ENCODE results near the gene SERPINB11. TPM values are rescaled to one million over a fixed set of nuclear protein-coding genes. Genes with fewer than 3 reads are reported as not detected.
"Not testable (repeated sequence)": the region's sequence is repeated elsewhere in the genome, so short reads cannot be mapped to it uniquely, and the experiment has no call there.

The SERPINB11 gene
- total RNA-seq, 1 experiment from 2014 or later: not detected

DNA sequence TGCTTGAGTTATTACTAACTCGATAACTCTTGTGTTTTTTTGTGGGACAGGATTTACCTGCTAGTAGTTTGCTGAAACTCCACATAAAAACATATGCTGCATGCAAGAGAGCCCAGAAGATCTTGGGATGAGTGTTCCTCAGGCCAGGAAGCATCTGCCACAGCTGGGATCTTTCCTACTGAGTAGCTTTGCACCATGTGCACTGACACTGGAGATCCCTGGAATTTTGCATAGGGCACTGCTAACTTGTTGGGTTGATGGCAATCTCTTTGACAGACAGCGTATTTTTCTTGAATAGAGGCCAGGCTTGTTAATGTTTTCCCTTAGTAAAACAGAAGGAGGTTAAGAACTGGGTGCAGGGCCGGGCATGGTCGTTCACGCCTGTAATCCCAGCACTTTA, 808 bp upstream of the SERPINB11 start:
- H3K27me3 ChIP-seq: no peaks in the 10 kb centered on the region
- no peak for DNase-seq
- H3K9me3 ChIP-seq: no peaks in the 10 kb centered on the region
- no peaks in the 10 kb centered on the region for H3K36me3 ChIP-seq
- no peak overlapping the region for H3K4me3 ChIP-seq

DNA sequence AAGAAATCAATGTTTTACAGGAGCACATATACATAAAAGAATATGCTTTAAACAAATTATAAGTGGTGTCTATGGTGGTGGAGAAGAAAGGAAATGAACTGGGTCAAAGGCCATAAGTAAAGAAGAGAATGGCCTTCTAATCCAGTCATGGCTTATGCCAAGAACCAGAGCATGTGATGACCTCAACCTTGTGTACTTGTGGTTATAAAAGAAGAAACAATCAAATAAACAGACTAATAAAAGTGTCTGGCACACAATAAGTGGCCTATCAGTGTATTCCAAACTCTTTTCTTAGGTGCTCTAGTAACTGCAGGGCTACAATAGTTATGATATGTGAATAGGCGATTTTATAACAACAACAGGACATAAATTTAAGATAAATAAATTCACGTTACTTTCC, 2.6 kb downstream of the SERPINB11 start:
- no peaks in the 10 kb centered on the region for H3K9me3 ChIP-seq
- DNase-seq: no peak
- no peaks in the 10 kb centered on the region for H3K36me3 ChIP-seq
- H3K27me3 ChIP-seq: no peaks in the 10 kb centered on the region
- no peak overlapping the region for H3K4me3 ChIP-seq

DNA sequence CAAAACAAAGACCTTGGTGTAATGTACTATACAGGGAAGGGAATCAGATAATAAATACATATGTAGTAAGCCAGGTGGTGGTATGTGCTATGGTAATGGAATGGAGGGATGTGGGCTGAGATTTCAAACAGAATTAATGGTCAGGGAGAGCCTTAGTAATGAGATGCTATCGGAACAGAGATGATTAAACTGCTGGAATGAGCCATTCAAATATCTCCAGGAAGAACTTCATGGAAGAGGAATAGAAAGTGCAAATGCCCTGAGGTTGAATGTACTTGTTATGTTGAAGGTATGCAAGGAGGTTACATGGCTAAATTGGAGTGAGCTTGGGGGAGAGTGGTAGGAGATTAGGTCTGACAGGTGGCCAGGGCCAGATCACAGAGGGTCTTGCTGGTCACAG, 5.1 kb downstream of the SERPINB11 start:
- no peaks in the 10 kb centered on the region for H3K36me3 ChIP-seq
- no peak for DNase-seq
- no peaks in the 10 kb centered on the region for H3K9me3 ChIP-seq
- no peaks in the 10 kb centered on the region for H3K27me3 ChIP-seq
- no peak overlapping the region for H3K4me3 ChIP-seq

DNA sequence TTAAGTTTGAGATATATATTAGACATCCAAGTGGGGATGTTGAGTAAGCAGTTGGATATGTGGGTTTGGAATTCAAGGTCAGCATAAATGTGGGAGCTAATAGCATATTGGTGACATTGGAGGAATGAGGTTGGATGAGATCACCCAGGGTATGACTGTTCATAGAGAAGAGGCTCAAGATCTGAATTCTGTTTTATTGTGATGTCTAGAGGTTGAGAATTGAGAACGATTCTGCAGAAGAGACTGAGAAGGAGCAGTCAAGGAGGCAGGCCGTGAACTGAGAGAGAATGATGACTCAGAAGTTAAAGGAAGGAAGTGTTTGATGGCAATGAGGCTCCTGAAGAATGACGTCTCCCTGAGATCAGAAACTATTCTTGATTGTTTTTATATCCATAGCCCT, 5.9 kb downstream of the SERPINB11 start:
- Histone ChIP-seq H3K27me3 (no peaks in the 10 kb centered on the region), H3K36me3 (no peaks in the 10 kb centered on the region), H3K9me3 (no peaks in the 10 kb centered on the region), H3K4me3 (no peak overlapping the region)
- DNase-seq: no peak

DNA sequence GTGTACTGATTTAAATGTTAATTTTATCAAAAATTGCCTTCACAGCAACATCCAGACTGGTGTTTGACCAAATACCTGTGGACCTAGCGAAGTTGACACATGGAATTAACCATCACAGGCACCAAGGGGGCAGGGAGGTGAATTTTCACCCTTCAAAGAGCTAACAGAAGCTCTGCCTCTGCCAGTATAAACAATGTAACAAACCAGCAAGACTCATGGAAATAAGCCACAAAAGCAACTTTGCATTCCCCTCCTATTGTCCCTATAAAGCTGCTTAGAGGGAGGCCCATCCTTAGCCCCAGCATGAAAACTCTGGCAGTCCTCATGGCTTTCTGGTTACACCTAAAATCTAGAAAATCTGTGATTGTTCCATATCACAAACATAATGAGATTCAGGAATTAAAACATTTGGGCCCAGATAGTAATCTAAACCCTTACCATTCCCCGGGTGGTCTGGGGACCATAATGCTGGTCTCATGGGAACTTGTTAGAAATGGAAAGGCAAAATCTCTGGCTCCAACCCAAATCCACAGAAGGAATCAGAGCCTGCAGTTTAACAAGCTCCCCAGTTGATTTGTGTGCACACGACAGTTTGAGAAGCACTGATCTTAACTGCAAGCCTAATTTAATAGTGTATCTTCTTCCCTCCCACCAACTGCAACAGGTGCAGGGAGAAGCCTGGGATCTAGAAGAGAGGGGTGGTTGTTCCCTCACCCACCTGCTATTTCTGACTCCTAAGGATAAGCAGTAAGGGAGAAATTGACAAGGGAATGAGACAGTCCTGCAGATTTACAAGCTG, 23.1 kb downstream of the SERPINB11 start:
- no peaks in the 10 kb centered on the region for H3K9me3 ChIP-seq
- DNase-seq: no peak
- H3K4me3 ChIP-seq: no peak overlapping the region
- H3K27me3 ChIP-seq: no peaks in the 10 kb centered on the region
- no peaks in the 10 kb centered on the region for H3K36me3 ChIP-seq

DNA sequence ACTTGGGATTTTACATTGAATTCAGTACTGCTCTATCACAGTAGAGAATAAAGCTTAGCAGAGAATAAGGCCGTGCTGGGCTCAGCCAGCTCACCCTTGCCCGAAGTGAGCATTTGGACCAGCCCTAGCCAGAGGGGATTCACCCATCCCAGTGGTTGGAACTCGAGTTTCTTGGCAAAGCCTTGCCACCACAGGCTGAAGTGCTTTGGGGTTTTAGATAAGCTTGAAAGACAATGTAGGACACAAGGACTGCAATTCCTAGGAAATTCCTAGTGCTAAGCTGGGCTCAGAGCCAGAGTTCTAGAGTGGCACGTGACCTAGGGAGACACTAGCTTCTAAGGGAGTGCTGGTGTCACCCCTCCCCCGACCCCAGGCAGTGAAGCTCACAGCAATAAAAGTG, 28.0 kb downstream of the SERPINB11 start:
- no peak for DNase-seq

DNA sequence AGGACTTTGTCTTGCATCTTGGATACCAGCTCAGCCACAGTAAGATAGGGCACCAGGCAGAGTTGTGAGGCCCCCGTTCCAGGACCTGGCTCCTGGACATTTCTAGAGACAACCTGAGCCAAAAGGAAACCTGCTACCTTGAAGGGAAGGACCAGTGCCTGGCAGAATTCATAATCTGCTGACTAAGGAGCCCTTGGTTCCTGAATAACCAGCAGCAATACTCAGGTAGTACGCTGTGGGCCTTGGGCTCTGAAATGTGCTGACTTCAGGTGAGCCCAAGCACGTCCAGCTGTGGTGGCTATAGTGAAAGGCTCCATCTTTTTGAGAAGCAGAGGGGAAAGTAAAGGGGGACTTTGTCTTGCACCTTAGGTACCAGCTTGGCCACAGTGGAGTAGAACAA, 28.5 kb downstream of the SERPINB11 start:
- Histone ChIP-seq H3K9me3 (no peaks in the 10 kb centered on the region), H3K4me3 (no peak overlapping the region), H3K27me3 (no peaks in the 10 kb centered on the region), H3K36me3 (no peaks in the 10 kb centered on the region)
- no peak for DNase-seq

More for the DNA sequence above, 28.0 kb downstream of the SERPINB11 start:
- Histone ChIP-seq H3K36me3 (no peaks in the 10 kb centered on the region), H3K27me3 (no peaks in the 10 kb centered on the region), H3K4me3 (no peak overlapping the region), H3K9me3 (no peaks in the 10 kb centered on the region)

DNA sequence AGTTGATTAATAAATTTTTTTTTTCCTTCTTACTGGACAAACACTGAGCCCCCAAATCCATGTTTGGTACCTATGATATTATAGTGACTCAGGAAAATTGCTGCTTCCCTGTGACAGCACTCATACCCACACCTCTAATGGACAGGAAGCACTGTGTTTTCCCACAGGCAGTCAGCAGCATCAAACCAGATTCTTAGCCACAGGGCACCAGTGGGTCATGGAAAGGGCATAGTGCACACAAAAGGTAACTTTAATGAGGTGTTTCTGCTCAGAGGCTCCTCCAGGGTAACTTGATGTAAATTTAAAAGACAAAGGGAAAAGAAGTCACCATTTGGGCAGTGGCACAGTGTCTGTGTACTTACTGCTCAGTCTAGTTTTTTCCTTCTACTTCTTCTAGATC, 34.1 kb downstream of the SERPINB11 start:
- no peak for DNase-seq
- no peak overlapping the region for H3K4me3 ChIP-seq
- H3K36me3 ChIP-seq: no peaks in the 10 kb centered on the region
- H3K27me3 ChIP-seq: no peaks in the 10 kb centered on the region
- no peaks in the 10 kb centered on the region for H3K9me3 ChIP-seq

DNA sequence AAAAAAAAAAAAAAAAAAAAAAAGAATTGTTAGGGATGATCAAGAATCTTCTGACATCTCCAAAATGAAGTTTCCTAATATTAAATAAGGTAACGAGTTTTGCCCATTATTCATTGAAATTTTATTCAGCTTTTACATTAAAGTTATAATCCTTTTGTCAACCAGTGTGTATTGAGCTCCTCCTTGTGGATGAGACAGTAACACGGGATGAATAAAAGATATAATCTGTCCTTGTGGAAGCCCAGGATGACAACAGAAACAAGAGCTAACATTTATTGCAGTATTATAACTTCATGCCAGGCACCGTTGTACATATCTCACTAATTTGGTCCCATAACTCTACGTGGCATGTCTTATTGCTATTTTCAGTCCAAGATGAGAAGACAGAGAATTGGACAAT, 39.0 kb downstream of the SERPINB11 start:
- DNase-seq: no peak
- H3K36me3 ChIP-seq: no peaks in the 10 kb centered on the region
- H3K4me3 ChIP-seq: no peak overlapping the region
- no peaks in the 10 kb centered on the region for H3K9me3 ChIP-seq
- no peaks in the 10 kb centered on the region for H3K27me3 ChIP-seq

DNA sequence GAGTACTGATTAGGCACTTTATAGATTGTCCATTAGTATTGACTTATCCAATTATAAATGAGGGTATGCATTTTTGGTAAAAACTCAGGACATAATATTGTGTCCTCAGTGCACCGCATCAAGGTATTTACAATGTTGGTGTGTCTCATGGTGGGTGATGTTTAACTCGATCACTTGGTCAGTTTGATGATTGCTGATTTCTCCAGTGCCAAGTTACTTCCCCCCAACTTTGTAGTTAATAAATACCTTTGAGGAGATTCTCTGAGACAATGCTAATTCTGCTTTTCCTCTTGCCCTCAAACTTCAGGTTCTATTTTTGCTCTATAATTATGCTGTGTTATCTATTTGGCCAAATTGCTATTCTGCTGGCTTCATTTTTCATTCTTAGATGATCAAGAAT, 44.2 kb downstream of the SERPINB11 start:
- no peaks in the 10 kb centered on the region for H3K9me3 ChIP-seq
- no peak overlapping the region for H3K4me3 ChIP-seq
- no peaks in the 10 kb centered on the region for H3K27me3 ChIP-seq
- no peaks in the 10 kb centered on the region for H3K36me3 ChIP-seq
- no peak for DNase-seq

DNA sequence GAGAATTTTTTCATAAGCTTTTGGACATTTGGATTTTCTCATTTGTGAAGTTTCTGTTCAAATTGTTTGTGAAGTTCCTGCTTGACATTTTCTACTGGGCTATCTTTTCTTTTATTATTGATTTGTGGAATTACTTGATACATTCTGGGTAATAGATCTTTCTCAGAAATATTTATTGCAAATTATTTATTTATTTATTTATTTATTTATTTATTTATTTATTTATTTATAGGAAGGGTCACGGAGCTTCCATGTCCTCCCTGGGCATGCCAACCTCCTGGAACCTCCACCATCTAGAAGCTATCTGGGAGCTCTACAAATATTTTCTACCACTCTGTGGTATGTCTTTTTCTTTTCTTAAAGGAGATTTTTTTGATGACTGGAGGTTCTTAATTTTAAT, 46.7 kb downstream of the SERPINB11 start:
- Histone ChIP-seq H3K27me3 (no peaks in the 10 kb centered on the region), H3K4me3 (no peak overlapping the region), H3K36me3 (no peaks in the 10 kb centered on the region), H3K9me3 (no peaks in the 10 kb centered on the region)
- DNase-seq: no peak

DNA sequence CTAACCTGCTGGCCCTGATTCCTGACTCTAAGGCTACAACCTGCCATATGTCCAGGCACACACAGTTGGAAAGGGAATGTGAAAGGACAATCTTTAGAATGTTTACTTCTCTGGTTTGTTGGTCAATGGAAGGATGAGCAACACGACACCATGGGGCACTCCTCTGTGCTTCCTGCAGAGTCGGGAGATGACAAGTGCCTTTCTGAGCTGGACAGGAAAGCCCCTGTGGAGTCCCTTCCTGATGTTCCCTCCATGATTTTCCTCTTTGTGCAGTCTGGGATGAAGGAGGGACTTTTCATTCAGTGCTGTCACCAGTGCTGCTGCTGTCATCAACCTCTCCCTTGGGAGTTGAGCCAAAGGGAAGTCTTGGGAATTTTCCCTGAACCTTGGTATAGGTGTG, 49.9 kb downstream of the SERPINB11 start:
- Histone ChIP-seq H3K9me3 (no peaks in the 10 kb centered on the region), H3K27me3 (no peaks in the 10 kb centered on the region), H3K36me3 (no peaks in the 10 kb centered on the region), H3K4me3 (no peak overlapping the region)
- no peak for DNase-seq

DNA sequence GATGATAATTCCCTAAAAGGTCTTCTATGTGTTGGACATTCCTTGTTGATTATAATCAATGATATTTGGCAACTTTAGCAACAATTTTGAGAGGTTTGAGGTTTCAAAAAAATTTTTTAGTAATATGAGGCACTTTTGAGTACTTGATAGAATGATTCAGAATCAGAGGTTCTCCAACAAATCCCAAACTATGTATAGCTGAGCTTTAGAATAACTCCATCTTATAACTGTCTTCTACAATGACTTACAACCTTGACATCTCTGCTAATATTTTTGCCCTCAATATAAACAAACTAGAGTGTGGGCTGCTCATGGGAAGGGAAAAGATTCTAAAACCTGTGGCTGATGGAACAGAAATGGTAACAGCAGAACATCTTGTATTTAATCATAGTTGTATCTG, 50.9 kb downstream of the SERPINB11 start:
- DNase-seq: no peak
- Histone ChIP-seq H3K4me3 (no peak overlapping the region), H3K27me3 (no peaks in the 10 kb centered on the region), H3K36me3 (no peaks in the 10 kb centered on the region), H3K9me3 (no peaks in the 10 kb centered on the region)

DNA sequence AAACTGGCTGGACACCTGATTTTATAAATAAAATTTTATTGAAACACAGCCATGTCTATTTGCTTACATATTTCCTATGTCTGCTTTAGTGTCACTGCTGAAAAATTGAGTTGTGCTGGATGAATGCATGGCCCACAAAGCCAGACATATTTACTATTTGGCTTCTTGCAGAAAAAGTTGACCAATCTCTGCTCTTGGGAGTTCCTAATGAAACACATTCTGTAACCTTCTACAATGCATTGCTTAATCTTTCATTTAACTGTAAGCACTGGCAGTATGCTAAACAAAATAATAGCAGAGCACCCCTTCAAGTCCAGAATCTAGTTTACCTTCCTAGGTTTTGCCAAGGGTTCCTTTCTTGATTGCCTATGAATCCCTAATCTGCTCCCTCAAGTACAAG, 54.8 kb downstream of the SERPINB11 start:
- H3K9me3 ChIP-seq: peaks cover 7% of the 10 kb centered on the region
- DNase-seq: no peak
- H3K36me3 ChIP-seq: no peaks in the 10 kb centered on the region
- H3K4me3 ChIP-seq: no peak overlapping the region
- no peaks in the 10 kb centered on the region for H3K27me3 ChIP-seq

DNA sequence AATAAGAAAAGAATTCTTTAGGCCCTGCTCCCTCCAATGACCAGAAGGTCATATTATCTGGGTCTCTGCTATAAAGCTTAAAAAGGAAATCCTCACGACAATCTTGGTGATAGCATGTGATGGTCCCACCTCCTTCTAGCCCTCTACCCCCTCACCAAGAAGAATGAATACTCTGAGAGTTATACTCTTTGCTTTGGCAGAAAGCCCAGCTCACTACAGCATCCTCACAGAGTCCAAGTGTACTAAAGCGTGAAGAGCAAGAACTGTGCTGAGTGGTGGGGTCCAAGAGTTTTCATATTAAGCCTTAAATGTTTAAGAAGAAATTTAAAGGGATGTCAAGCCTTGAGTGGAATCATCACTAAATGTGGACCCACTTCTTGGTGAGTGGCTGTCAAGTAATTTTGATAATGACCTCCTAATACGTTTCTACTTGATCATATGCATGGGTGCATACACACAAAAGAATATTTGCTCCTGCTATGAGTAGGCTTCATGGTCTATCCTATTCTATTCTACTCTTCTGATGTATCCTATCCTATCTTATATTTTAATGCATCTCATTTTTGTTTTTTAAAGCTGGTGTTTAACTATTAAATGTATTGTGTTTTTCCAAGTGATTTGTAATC, 56.0 kb downstream of the SERPINB11 start:
- no peaks in the 10 kb centered on the region for H3K36me3 ChIP-seq
- H3K9me3 ChIP-seq: peaks cover 7% of the 10 kb centered on the region
- no peak for DNase-seq
- no peak overlapping the region for H3K4me3 ChIP-seq
- no peaks in the 10 kb centered on the region for H3K27me3 ChIP-seq

DNA sequence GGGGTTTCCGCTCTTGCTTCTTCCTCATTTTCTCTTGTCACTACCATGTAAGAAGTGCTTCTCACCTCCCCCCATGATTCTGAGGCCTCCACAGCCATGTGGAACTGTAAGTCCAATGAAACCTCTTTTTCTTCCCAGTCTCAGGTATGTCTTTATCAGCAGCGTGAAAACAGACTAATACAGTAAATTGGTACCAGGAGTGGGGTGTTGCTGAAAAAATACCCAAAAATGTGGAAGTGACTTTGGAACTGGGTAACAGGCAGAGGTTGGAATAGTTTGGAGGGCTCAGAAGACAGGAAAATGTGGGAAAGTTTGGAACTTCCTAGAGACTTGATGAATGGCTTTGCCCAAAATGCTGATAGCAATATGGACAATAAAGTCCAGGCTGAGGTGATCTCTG, 57.0 kb downstream of the SERPINB11 start:
- not testable (repeated sequence) for H3K9me3 ChIP-seq, H3K36me3 ChIP-seq, H3K27me3 ChIP-seq, H3K4me3 ChIP-seq, DNase-seq

DNA sequence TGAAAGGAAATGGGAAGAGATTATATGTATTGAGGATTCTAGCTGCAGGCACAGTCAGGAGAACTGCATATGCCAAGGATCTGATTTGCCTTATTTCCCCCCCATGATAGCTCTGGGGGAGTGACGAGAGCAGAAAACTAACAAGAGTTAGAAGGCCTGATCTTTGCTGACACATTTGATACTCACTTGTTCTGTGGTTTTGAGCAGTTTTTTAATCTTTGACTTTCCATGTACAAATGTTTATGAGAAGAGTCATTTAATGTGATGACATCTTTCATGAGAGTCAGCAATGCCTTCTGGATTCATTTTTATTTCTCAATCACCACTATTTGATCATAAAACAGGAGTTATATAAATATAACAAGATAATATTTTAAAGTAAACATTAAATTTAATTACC, 59.8 kb downstream of the SERPINB11 start:
- Histone ChIP-seq H3K4me3 (no peak overlapping the region), H3K36me3 (no peaks in the 10 kb centered on the region), H3K9me3 (peaks cover 7% of the 10 kb centered on the region), H3K27me3 (no peaks in the 10 kb centered on the region)
- no peak for DNase-seq

Data from MG63 (cell line).